Adrenal gland (tissue), 5 donors: ENCODE results near the gene HMGA1.

Source experiments
- POLR2A ChIP-seq, 2 donors: fragments of 450-650 bp; IDR thresholded peaks; one replicate each; pipeline ENCODE4 v1.6.1; 2017; ENCODE audit warnings: antibody characterized with exemption in 2 of 2, mild to moderate bottlenecking in 2 of 2, moderate library complexity in 1 of 2
- TF ChIP-seq, protein P1 (sequence below), 6 experiments: fragments of 450-650 bp in 4 of 6; fragments of 200-600 bp in 2 of 6; sonication (generic) in 1 of 6; IDR thresholded peaks; 1 replicate in 5 of 6; 2 replicates in 1 of 6; pipeline versions ENCODE4 v1.5.1 to v1.8.0; 2016 to 2021; ENCODE audit warnings: antibody characterized with exemption in 6 of 6, mild to moderate bottlenecking in 2 of 6, moderate library complexity in 1 of 6
- donor health status: DM: no; HTN: no; CAD: no.

DNA sequence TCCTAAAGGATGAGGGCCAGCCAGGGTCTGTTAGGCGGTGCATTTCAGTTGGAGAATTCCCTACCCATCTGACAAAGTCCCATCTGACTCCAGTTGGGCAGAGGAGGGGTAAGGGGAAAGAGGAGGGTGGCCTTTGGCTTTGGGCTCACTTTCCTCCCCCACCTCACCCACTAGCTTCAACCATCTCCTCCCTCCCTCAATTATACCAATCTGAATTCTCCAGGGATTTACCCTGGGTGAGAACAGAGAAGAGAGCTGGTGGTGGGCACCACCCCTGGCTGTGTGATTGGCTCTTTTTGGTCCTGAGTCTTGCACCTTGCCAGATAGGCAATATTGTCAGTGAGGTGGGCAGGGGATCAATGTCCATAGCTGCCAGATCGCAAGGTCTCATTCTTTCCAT, 3.2 kb downstream of the HMGA1 start:
- TF ChIP-seq, protein P1, sequence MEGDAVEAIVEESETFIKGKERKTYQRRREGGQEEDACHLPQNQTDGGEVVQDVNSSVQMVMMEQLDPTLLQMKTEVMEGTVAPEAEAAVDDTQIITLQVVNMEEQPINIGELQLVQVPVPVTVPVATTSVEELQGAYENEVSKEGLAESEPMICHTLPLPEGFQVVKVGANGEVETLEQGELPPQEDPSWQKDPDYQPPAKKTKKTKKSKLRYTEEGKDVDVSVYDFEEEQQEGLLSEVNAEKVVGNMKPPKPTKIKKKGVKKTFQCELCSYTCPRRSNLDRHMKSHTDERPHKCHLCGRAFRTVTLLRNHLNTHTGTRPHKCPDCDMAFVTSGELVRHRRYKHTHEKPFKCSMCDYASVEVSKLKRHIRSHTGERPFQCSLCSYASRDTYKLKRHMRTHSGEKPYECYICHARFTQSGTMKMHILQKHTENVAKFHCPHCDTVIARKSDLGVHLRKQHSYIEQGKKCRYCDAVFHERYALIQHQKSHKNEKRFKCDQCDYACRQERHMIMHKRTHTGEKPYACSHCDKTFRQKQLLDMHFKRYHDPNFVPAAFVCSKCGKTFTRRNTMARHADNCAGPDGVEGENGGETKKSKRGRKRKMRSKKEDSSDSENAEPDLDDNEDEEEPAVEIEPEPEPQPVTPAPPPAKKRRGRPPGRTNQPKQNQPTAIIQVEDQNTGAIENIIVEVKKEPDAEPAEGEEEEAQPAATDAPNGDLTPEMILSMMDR (IDR thresholded peaks at IDR 0.05) = no peak
- no peak for TF ChIP-seq POLR2A (IDR thresholded peaks at IDR 0.05)
